Activated T-cell treated with anti-CD3 and anti-CD28 coated beads for 24 hours (primary cell): ENCODE measurements around the gene C16orf86.
A peak's percentile ranks its signal among the peaks of the same experiment; 100 is the strongest.

ENCODE experiments used
- DNase-seq: peaks from one replicate; pipeline ENCODE4 v3.0.0-alpha.2; 2020; ENCODE audit warnings: low read depth

The C16orf86 gene

DNA sequence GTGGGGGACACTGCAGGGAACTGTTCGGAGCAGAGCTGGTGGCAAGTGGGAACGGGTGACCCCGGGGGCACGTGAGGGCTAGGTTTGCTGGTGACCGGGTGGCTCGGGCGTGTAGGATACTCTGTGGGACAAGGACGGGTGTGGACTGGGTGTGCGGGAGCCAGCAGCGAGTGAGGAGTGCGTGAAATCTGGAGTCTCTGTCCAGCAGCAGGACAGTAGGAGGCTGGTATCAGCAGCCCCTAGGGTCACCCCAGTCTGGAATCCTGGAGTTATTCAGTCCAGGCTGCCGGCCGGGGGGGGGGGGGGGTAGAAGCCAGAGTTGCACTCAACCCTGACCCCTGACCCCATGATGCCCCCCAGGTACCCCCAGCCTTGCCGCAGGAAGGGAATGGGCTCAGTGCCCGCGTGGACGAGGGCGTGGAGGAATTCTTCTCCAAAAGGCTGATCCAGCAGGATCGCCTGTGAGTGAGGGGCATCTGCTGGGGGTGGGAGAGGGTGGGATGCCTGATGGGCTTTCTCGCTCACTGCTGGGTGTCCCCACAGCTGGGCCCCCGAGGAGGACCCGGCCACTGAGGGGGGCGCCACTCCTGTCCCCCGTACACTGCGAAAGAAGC, 12.7 kb upstream of the C16orf86 start:
- DNase-seq = no peak

DNA sequence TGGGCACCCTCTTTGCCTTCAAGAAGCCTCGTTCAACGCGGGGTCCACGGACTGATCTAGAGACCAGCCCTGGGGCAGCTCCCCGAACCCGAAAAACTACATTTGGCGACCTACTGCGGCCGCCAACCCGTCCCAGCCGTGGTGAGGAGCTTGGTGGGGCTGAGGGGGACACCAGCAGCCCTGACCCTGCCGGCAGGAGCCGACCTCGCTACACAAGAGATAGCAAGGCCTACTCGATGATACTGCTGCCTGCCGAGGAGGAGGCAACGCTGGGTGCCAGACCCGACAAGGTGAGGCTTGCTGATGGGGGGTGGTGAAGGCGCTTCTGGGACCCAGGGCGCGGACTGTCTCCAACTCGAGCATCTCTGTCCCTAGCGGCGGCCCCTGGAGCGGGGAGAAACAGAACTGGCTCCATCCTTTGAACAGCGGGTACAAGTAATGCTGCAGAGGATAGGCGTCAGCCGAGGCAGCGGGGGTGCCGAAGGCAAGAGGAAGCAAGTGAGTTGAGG, 12.2 kb upstream of the C16orf86 start:
- DNase-seq = no peak

- no peak for DNase-seq
Measured at GRCh38 chr16:67655363-67655762, 11.3 kb upstream of the C16orf86 start.

GRCh38 chr16:67656344-67657016, 10.1 kb upstream of the C16orf86 start:
- no peak for DNase-seq

DNA sequence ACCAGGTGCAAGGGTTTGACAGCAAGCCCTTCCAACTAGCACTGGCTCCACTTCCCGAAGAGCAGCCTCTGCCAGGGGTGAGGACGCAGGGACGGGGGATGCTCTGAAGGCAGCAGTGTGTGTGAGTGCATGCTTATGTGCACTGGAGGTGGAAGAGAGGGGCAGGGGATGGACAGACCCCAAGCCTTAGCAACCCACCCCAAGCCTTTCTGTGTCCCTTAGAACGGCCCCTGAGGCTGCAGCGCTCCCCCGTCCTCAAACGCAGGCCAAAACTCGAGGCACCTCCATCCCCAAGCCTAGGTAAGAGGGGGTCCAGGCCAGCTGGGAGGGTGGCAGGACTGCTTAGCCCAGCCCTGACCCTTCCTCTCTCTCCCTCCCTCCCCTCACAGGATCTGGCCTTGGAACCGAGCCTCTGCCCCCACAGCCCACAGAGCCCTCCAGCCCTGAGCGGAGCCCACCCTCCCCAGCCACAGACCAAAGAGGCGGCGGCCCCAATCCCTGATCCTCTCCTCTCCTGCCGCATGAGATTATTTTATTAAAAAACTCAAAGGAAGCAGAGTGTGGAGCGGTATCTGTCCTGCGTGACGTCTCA, 9.5 kb upstream of the C16orf86 start:
- DNase-seq = no peak

GRCh38 chr16:67657751-67658518, 8.7 kb upstream of the C16orf86 start:
- no peak for DNase-seq

- no peak for DNase-seq
Measured at GRCh38 chr16:67658849-67659674, 7.6 kb upstream of the C16orf86 start.

- DNase-seq = peak; percentile 92
Measured at GRCh38 chr16:67659675-67660563, 6.7 kb upstream of the C16orf86 start, which contains the start of gene ACD. ACD (minus strand) TSS chr16:67660260; CDS start chr16:67660220, 40 bp downstream.

- peak; percentile 92 for DNase-seq
Measured at GRCh38 chr16:67660564-67661028, 6.0 kb upstream of the C16orf86 start, which contains the start of gene PARD6A. PARD6A (plus strand) TSS chr16:67660960; CDS start chr16:67661039, 79 bp downstream.

GRCh38 chr16:67661101-67661761, 5.4 kb upstream of the C16orf86 start:
- DNase-seq = no peak

- DNase-seq = no peak
Measured at GRCh38 chr16:67661886-67662652, 4.5 kb upstream of the C16orf86 start.

- DNase-seq = no peak
Measured at GRCh38 chr16:67662653-67663010, 4.0 kb upstream of the C16orf86 start.

GRCh38 chr16:67663151-67663876, 3.3 kb upstream of the C16orf86 start:
- DNase-seq = no peak

DNA sequence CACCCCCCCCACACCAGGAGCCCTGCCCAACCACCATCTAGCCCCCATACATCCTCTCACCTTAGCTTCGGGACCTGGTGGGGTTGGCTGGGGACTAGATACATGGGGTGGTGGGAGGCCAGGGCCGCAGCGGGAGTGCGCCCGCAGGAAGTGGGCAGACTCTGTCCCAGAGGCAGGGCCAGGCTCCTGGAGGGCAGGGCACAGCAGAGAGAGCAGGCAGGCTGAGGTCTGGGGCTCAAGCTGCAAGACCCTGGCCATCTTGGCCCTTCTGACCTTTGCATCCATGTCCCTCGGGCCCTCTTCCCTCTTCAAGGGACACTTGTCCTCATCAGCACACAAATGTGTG, 2.8 kb upstream of the C16orf86 start:
- no peak for DNase-seq

GRCh38 chr16:67664258-67664657, 2.4 kb upstream of the C16orf86 start:
- no peak for DNase-seq

GRCh38 chr16:67664871-67665270, 1.7 kb upstream of the C16orf86 start:
- DNase-seq = no peak

DNA sequence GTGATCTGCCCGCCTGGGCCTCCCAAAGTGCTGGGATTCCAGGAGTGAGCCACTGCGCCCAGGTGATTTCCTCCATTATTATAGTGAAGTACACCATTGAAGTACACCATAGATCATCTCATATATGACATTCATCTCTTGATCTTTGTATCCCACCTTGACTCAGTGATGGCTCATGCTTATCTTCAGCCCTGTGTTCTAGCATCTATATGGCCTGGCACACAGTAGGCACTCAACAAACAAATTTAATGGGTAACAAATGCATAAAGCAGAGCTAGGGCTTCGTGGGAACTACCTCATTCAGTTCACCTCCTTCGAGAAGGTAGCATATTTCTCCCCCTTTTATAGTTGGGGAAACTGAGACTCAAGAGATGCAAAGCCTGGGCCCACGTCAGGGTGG, 1.0 kb upstream of the C16orf86 start:
- DNase-seq = no peak

DNA sequence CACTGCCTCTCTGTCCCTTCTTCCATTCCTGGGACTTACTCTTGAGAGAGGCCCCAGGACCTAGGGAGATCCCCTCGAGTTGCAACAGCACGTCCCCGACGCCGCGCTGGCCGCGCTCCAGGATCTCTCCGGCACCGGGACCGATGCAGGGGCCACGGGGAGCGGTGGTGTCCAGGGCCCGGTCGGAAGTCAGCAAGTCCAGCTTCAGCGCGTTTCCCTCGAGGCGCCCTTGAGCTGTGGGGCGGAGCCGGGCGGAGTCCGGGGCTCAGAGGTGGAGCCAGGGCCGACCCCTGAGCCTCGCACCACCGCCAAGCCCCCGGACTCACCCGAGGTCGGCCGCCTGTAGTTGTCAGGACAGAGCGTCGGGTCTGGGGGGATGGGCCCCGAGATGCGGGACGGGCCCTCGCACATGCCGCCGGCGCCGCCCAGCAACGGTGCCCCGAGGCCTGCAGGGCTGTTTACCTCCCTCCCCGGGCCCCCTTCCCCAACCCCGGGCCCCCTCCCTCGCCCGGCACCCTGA, 522 bp upstream of the C16orf86 start:
- DNase-seq = no peak
